GM12878 (cell line): ENCODE measurements around the gene BSND. TPM values are rescaled to one million over a fixed set of nuclear protein-coding genes. Genes with fewer than 3 reads are reported as not detected.

ENCODE experiments used
- ATAC-seq: fragments of 200-7000 bp; cut with Tn5 transposase; 3 replicates; pipeline ENCODE4 v1.9.1; 2020; ENCODE audit warnings: mild to moderate bottlenecking, moderate library complexity
- BruUV-seq: library from RNA; stranded (reverse); fragments of 400-500 nt; replicated peaks from 2 replicates; lab custom pipeline; 2021; lab: Mats Ljungman, UMichigan
- CTCF ChIA-PET: fragments of 300-600 bp; sonication (Branson Sonifier 250); formaldehyde crosslinking; extraction: SDS; loops from one replicate; lab custom pipeline; 2021; ENCODE audit warnings: inconsistent platforms; lab: Yijun Ruan, JAX
- POLR2A ChIA-PET: fragments of 350-600 bp; formaldehyde crosslinking; extraction: SDS; loops from one replicate; lab custom pipeline; 2021; ENCODE audit warnings: inconsistent platforms; lab: Charles Lee
- RAD21 ChIA-PET: fragments of 300-600 bp; sonication (Branson Sonifier 250); formaldehyde crosslinking; loops from one replicate; lab custom pipeline; 2023; ENCODE audit warnings: antibody characterized with exemption; ENCODE audit not compliant: unreplicated experiment; lab: Charles Lee
- SMC1A ChIA-PET: fragments of 300-600 bp; sonication (Branson Sonifier 250); formaldehyde crosslinking; loops from one replicate; lab custom pipeline; 2023; ENCODE audit not compliant: unreplicated experiment, uncharacterized antibody; lab: Charles Lee
- DNase-seq: peaks from one replicate; pipeline ENCODE4 v3.0.0-alpha.2; 2011; ENCODE audit warnings: low read depth, low spot score
- FAIRE-seq: peaks from 3 replicates; lab custom pipeline; 2011; peaks lifted over from hg19 to GRCh38; lab: Jason Lieb, UNC
- H2AFZ ChIP-seq: 2 replicates; pipeline ENCODE4 v1.6.0; 2011; ENCODE audit warnings: low read depth, low read length, control low read depth; ENCODE audit not compliant: control insufficient read depth
- H3K27ac ChIP-seq: 2 replicates; pipeline ENCODE4 v1.5.1; 2011; ENCODE audit warnings: control low read depth; ENCODE audit not compliant: control insufficient read depth, insufficient read depth
- H3K27me3 ChIP-seq, 2 experiments: replicated peaks in 1 of 2; 2 replicates each; pipeline versions ENCODE4 v1.6.0 to v1.6.1; 2011; ENCODE audit warnings: low read length in 1 of 2; ENCODE audit not compliant: control insufficient read depth in 2 of 2, insufficient read depth in 2 of 2
- H3K36me3 ChIP-seq, 2 experiments: 2 replicates each; pipeline ENCODE4 v1.5.1; 2011; ENCODE audit warnings: low read length in 1 of 2; ENCODE audit not compliant: control insufficient read depth in 2 of 2, insufficient read depth in 2 of 2
- H3K4me1 ChIP-seq: 2 replicates; pipeline ENCODE4 v1.6.1; 2011; ENCODE audit warnings: mild to moderate bottlenecking, low read length, moderate library complexity, mixed read lengths; ENCODE audit not compliant: control insufficient read depth, insufficient read depth
- H3K4me2 ChIP-seq: 2 replicates; pipeline ENCODE4 v1.6.0; 2011; ENCODE audit warnings: control low read depth; ENCODE audit not compliant: control insufficient read depth, insufficient read depth
- H3K4me3 ChIP-seq: fragments of 200-600 bp; sonication (generic); 2 replicates; pipeline ENCODE4 v1.5.1; 2016
- H3K79me2 ChIP-seq: 2 replicates; pipeline ENCODE4 v1.6.0; 2011; ENCODE audit warnings: low read length; ENCODE audit not compliant: control insufficient read depth, insufficient read depth
- H3K9ac ChIP-seq: 2 replicates; pipeline ENCODE4 v1.8.0; 2011; ENCODE audit warnings: low read length, control low read depth, mixed read lengths; ENCODE audit not compliant: control insufficient read depth, insufficient read depth
- H3K9me3 ChIP-seq: replicated peaks from 3 replicates; pipeline ENCODE4 v1.5.1; 2011; ENCODE audit warnings: mild to moderate bottlenecking, low read length; ENCODE audit not compliant: control insufficient read depth, insufficient read depth
- H4K20me1 ChIP-seq: 2 replicates; pipeline ENCODE4 v1.6.0; 2011; ENCODE audit not compliant: control insufficient read depth, insufficient read depth
- ATF7 ChIP-seq: fragments of 450-650 bp; IDR thresholded peaks from 2 replicates; pipeline ENCODE4 v1.6.1; 2016; ENCODE audit warnings: low read depth, mild to moderate bottlenecking
- CEBPZ ChIP-seq: fragments of 150-350 bp; IDR thresholded peaks from 2 replicates; pipeline ENCODE4 v1.6.1; 2016; ENCODE audit warnings: low read depth, low read length
- KDM1A ChIP-seq: fragments of 200-600 bp; sonication (generic); IDR thresholded peaks from 2 replicates; pipeline ENCODE4 v1.6.1; 2016; ENCODE audit warnings: borderline replicate concordance
- WGBS: methylation state at CpG from one replicate; pipeline ENCODE4 v1.1.6; 2016; ENCODE audit warnings: low lambda C conversion rate; ENCODE audit not compliant: insufficient replicate concordance, insufficient coverage; ENCODE audit errors: missing lambda C conversion rate; 5-methylcytosine and 5-hydroxymethylcytosine counted together
- in situ Hi-C: fragments of 300-500 bp; cut with MboI; formaldehyde crosslinking; loops from 9 replicates; pipeline ENCODE4 v1.14.3; 2018; ENCODE audit warnings: mixed read lengths
- intact Hi-C: fragments of 100-400 bp; cut with micrococcal nuclease; formaldehyde crosslinking; loops from one replicate; pipeline ENCODE4 v1.14.2; 2022; ENCODE audit not compliant: unreplicated experiment
- polyA plus RNA-seq, 11 experiments: library from polyadenylated mRNA; depleted of rRNA in 4 of 11; unstranded in 6 of 11; stranded (reverse) in 5 of 11; fragments of >200 nt; fragmentation: Nextera tagmentation in 4 of 11; fragmentation: Illumina TruSeq in 1 of 11; extraction: Ambion mirVana in 4 of 11; extraction: Trizol in 1 of 11; gene quantifications; 1 replicate in 1 of 11; 2 replicates in 10 of 11; pipeline versions ENCODE4 v1.2.1 to v1.2.3, GENCODE V29; 2011 to 2016; ENCODE audit warnings: inconsistent platforms in 2 of 11, missing spikeins in 2 of 11, low read depth in 1 of 11
- total RNA-seq, 4 experiments: library from RNA; depleted of rRNA in 3 of 4; stranded (reverse); fragments of >200 nt in 3 of 4; fragmentation: Illumina TruSeq in 1 of 4; extraction: Trizol in 1 of 4; gene quantifications; 2 replicates each; pipeline versions ENCODE4 v1.2.1 to v1.2.3, GENCODE V29; 2013 to 2021
- TF ChIP-seq, protein P1 (sequence below): fragments of 450-650 bp; IDR thresholded peaks from 2 replicates; pipeline ENCODE4 v1.6.1; 2014; ENCODE audit warnings: mild to moderate bottlenecking

BSND gene
- total and polyA plus RNA-seq, 10 of the 15 experiments (the other 5 are each of a cell fraction or from before 2014, with no cell fraction given), result not detected

- FAIRE-seq, result no peak
- ChIA-PET SMC1A (no interaction called here), CTCF (interaction anchor here (1.3 kb wide), 2 partner anchors 13 to 21 kb away, joined by 3 read pairs; no protein-coding TSS in a partner anchor), RAD21 (no interaction called here), POLR2A (no interaction called here)
- Histone ChIP-seq H3K4me2 (no peak overlapping the region), H3K27ac (no peak overlapping the region), H3K4me1 (peaks cover 9% of the 10 kb centered on the region), H3K36me3 (no peaks in the 10 kb centered on the region), H3K9ac (no peak overlapping the region), H3K79me2 (no peaks in the 10 kb centered on the region), H3K27me3 (peaks cover 0 to 7% of the 10 kb centered on the region in 2 experiments; a peak in 2 of 4 replicates), H2AFZ (no peak overlapping the region), H4K20me1 (no peaks in the 10 kb centered on the region), H3K4me3 (no peak overlapping the region), H3K9me3 (no peaks in the 10 kb centered on the region; the same call in 2 of the 3 replicates)
- no peak for DNase-seq
- WGBS, result 33% methylated on average over 4 of the region's 4 CpGs
- in situ Hi-C loops, result no loop called here
- no TSS peak for BruUV-seq
- TF ChIP-seq ATF7 (no peak), CEBPZ (no peak), KDM1A (no peak)
- TF ChIP-seq, protein P1, sequence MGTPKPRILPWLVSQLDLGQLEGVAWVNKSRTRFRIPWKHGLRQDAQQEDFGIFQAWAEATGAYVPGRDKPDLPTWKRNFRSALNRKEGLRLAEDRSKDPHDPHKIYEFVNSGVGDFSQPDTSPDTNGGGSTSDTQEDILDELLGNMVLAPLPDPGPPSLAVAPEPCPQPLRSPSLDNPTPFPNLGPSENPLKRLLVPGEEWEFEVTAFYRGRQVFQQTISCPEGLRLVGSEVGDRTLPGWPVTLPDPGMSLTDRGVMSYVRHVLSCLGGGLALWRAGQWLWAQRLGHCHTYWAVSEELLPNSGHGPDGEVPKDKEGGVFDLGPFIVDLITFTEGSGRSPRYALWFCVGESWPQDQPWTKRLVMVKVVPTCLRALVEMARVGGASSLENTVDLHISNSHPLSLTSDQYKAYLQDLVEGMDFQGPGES, result no peak
- no peak for ATAC-seq
- intact Hi-C loops, result no loop called here
These were observed 23.2 kb upstream of the BSND start for GRCh38 chr1:54975356-54976108.
